K562 (cell line): Measurements from ENCODE around the gene CGGBP1. TPM values are rescaled to one million over a fixed set of nuclear protein-coding genes. Genes with fewer than 3 reads are reported as not detected.
A peak's percentile ranks its signal among the peaks of the same experiment; 100 is the strongest.

Experiments
- GMEB1 ChIP-seq: fragments of 250-450 bp; sonication (Bioruptor Pico); IDR thresholded peaks from 2 replicates; pipeline ENCODE4 v1.4.0; 2020; ENCODE audit warnings: mild to moderate bottlenecking
- HNRNPLL ChIP-seq: fragments of 200-400 bp; formaldehyde crosslinking; IDR thresholded peaks from 2 replicates; pipeline ENCODE4 v1.6.1; 2017; ENCODE audit warnings: low read length, low read depth, mild to moderate bottlenecking; ENCODE audit not compliant: poor library complexity, severe bottlenecking
- NRF1 ChIP-seq, 2 experiments: fragments of 450-650 bp; IDR thresholded peaks in 1 of 2; conservative IDR thresholded peaks in 1 of 2; 2 replicates each; pipeline ENCODE4 v1.6.1; 2014; ENCODE audit warnings: mild to moderate bottlenecking in 2 of 2
- POLR2B ChIP-seq: fragments of 450-650 bp; IDR thresholded peaks from 2 replicates; pipeline ENCODE4 v1.6.1; 2018; ENCODE audit warnings: low read depth; ENCODE audit not compliant: partially characterized antibody
- REST ChIP-seq, 2 experiments: fragments of 450-650 bp; formaldehyde crosslinking in 1 of 2; IDR thresholded peaks; 2 replicates each; pipeline versions ENCODE4 v1.4.0 to v1.6.1; 2014 to 2020; ENCODE audit warnings: mild to moderate bottlenecking in 2 of 2, borderline replicate concordance in 1 of 2, low read depth in 1 of 2
- SAFB2 ChIP-seq: fragments of 200-400 bp; formaldehyde crosslinking; IDR thresholded peaks from 2 replicates; pipeline ENCODE4 v1.6.1; 2018; ENCODE audit warnings: borderline replicate concordance, low read length, low read depth, moderate library complexity; ENCODE audit not compliant: severe bottlenecking
- SRSF3 ChIP-seq: fragments of 200-400 bp; formaldehyde crosslinking; IDR thresholded peaks from 2 replicates; pipeline ENCODE4 v1.6.1; 2016; ENCODE audit warnings: mild to moderate bottlenecking, low read length, moderate library complexity; ENCODE audit not compliant: insufficient read depth
- ZNF263 ChIP-seq: sonication (generic); formaldehyde crosslinking; IDR thresholded peaks from 2 replicates; pipeline ENCODE4 v1.8.0; 2022; ENCODE audit warnings: mild to moderate bottlenecking, missing genetic modification reagents, borderline replicate concordance
- polyA plus RNA-seq, 8 experiments: library from polyadenylated mRNA; depleted of rRNA in 4 of 8; stranded (reverse) in 5 of 8; unstranded in 3 of 8; fragments of >200 nt; fragmentation: Nextera tagmentation in 2 of 8; fragmentation: Illumina TruSeq in 1 of 8; extraction: Ambion mirVana in 2 of 8; extraction: Trizol in 1 of 8; gene quantifications; 2 replicates each; pipeline versions ENCODE4 v1.2.1 to v1.2.3, GENCODE V29; 2011 to 2014; ENCODE audit warnings: inconsistent platforms in 1 of 8, missing spikeins in 1 of 8
- total RNA-seq, 7 experiments: library from RNA; depleted of rRNA in 6 of 7; stranded (reverse); fragments of >200 nt in 6 of 7; fragmentation: Illumina TruSeq in 2 of 7; extraction: Trizol in 2 of 7; gene quantifications; 2 replicates each; pipeline versions ENCODE4 v1.2.1 to v1.2.3, GENCODE V29; 2011 to 2021; ENCODE audit warnings: low replicate concordance in 1 of 7

CGGBP1 gene
- total and polyA plus RNA-seq, 9 of the 15 experiments (the other 6 are each of a cell fraction or from before 2014, with no cell fraction given), result 14.4 to 47.8 (median 37.8) TPM

GRCh38 chr3:88059380-88060170, 770 bp upstream of the CGGBP1 start (continued):
- TF ChIP-seq REST (IDR thresholded peaks at IDR 0.05; ENCODE audit: borderline replicate concordance), result no peak
- TF ChIP-seq REST (CRISPR knock-in tag; IDR thresholded peaks at IDR 0.05; ENCODE audit: low read depth), result peak; percentile 42; the same call in 1 of the 2 replicates
- peak; percentile 78 for TF ChIP-seq HNRNPLL
- peak; percentile 87 for TF ChIP-seq ZNF263 (CRISPR knock-in tag)
- 0 out of 2 replicates have a peak, but pooled peaks have one; percentile 42 for TF ChIP-seq SRSF3
- TF ChIP-seq GMEB1 (CRISPR knock-in tag), result 0 out of 2 replicates have a peak, but pooled peaks have one; percentile 11
- TF ChIP-seq NRF1 (conservative IDR thresholded peaks at IDR 0.05 in 1 of 2, IDR thresholded peaks at IDR 0.05 in 1 of 2), result peak; percentile 51 to 61; a peak in 3 of 4 replicates
- TF ChIP-seq POLR2B, result peak; percentile 6
- no peak for TF ChIP-seq SAFB2
